DMS 273 treated with DMSO at 0.1 percent for 48 hours (cell line): ENCODE measurements around the gene SPON1.
"Not testable (repeated sequence)": the region's sequence is repeated elsewhere in the genome, so short reads cannot be mapped to it uniquely, and the experiment has no call there.

ENCODE experiments used
- DNase-seq: peaks from one replicate; lab custom pipeline; 2025; lab: John Stamatoyannopoulos, UW

SPON1 gene

DNA sequence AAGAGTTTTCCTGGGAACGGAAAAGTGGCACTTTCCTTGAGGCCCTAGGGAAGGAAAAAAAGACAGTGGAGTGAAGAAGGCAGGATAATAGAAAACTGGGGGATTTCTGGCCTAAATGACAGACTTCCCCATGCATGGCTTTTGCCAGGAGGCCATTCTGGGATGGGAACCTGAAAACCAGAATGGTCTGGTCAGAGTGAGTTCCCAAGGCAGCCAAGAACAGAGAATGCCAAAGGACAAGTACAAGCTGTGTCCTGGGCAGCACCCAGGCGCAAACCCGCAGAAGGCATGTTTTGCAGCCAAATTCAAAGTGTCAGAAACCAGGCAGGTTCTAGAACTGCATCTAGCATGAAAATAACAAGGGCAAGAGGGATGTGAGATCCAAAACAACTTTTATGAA, 162.4 kb downstream of the SPON1 start:
- DNase-seq: no peak

DNA sequence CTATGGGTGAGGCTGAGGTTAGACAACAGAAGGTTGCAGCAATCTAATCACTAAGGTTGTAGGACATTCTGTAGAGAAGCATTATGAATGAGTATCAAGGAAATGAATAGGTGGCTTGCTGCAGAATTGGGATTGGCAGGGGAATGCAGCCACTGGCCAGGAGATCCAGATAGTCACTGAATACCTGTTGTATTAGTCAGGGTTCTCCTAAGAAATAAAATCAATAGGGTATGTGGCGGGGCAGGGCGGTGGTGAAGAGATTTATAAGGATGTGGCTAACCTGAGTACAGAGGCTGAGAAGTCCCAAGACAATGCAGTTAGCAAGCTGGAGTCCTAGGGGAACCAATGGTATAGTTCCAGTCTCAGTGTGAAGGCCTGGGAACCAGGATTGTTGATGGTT, 163.0 kb downstream of the SPON1 start:
- no peak for DNase-seq

DNA sequence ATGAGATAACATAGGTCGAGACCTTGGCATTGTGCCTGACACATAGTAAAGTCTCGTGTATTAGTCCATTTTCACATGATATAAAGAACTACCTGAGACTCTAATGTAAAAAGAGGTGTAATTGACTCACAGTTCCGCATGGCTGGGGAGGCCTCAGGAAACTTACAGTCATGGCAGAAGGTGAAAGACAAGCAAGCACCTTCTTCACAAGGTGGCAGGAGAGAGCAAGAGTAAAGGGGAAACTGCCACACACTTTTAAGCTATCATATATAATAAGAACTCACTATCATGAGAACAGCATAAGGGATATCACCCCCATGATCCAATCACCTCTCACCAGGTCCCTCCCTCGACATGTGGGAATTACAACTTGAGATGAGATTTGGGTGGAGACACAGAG, 165.2 kb downstream of the SPON1 start:
- DNase-seq: no peak

DNA sequence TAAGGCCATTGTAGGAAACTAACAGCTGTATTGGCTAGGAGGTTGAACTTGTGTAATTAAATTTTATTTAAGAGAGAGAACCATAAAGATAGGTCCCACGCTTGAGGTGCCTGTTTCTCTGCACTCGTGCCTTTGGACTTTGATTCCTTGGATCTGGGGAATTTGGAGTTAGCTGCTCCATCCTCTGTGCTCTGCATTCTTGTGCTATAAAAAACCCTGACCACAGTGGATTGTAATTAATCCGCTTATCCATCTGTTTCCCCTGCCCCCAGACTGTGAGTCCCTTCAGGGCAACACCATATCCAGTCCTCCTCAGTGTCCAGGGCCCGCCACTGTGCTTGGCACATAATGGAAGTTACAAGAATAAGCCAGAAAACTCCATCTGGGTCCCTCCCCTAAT, 169.8 kb downstream of the SPON1 start:
- DNase-seq: no peak

DNA sequence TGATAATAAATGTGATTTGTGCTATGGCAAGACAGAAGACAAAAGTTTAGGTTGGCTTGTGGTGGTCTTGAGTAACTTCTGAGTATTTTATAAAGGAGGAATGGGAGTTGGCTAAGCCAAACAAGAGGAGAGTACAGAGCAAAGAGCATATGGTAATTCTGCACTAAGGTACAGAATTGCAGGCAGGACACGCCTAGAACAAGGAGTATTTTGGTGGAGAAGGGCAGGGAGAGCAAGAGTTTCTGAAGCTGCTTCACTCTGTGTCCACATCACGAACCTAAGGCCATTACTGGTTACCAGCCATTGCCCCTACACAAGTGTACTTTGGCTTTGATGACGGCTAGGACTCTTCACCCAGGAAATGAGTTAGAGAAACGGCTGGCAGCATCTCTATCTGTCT, 170.9 kb downstream of the SPON1 start:
- no peak for DNase-seq

DNA sequence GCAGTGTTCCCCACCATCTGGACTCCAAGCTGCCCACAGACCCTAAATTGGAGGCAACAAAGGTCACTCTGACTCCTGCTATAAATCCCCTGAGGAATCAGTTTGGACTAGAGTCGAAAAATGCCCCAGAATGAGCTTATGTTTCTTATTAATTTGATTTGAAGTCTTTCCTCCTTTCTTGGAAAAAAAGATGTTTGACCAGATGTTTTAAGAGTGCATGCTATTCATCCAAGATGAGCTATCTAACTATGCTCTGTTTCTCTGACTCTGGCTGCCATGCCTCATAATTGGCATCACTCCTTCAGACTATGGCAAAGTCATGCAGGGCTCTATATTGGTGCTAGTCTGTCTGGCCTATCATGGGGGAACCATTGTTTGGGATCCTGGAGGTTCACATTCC, 174.0 kb downstream of the SPON1 start:
- DNase-seq: no peak

DNA sequence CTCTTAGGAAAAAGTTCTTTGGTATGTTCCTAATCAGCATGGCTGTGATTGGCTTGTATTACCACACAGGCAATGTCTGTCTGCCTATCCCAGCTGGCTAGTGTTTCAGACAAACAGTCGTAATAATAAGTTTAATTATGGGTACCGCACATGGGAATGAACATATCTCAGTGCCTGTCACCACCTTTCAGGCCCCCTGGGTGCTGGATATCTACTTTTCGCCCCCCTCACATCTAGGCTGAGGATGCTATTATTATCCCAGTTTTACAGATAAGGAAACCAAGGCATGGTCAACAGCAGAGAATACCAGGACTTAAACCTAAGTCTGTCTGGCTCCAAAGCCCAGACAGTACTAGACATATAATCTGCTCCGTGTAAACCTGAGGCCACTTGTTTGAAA, 174.8 kb downstream of the SPON1 start:
- DNase-seq: no peak

DNA sequence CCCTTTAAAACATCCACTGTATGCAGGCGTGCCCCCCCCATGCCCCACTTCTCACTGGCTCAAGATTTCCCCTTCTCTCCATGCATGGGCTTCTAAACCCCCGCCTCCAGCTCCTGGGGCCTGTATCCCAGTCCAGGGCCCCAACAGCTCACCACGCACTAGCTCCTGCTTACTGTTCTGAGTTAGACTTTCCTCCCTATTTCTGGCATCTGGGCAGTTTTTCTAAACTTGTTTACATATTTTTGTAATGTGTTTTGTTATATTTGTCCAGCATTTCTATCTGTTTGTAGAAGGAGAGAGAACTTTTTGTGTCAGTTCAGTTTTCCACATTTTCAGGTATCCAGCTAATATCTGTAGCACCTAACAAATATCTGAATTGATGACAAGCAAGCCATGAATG, 178.5 kb downstream of the SPON1 start:
- DNase-seq: no peak

DNA sequence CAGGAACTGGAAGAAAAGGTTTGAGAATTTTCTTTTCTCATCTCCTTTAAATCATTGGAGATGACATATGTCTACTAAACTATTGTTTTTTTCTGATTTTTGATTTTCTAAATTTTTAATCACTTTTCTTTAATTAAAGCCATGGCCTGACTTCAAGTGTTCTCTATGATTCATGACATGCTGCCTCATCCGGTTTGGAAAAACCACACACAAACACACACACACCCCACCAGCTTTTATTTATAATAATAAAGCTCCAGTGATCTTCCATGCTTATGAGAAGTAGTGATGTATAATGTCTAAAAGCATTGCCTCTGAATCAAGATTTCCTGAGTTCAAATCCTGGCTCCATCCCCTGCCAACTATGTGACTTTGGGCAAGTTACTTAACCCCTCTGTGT, 179.2 kb downstream of the SPON1 start:
- no peak for DNase-seq

DNA sequence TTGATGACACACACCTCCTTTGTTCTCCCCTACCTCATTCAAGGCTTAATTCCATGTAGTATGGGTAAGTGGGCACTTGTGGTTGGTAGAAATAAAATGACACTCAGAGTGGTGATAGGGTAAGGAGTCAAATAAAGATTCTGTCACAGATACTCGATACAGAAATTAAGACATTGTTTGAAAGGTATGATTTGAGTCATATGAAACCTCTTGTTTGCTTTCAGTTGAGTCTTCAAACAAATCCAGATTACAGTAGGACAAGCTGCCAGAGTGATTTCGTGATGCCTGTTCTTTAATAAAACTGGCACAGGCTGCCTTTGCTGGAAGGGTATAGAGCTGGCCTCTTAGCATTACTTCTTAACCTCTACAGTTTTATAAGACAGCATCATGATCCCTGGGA, 182.4 kb downstream of the SPON1 start:
- DNase-seq: no peak

DNA sequence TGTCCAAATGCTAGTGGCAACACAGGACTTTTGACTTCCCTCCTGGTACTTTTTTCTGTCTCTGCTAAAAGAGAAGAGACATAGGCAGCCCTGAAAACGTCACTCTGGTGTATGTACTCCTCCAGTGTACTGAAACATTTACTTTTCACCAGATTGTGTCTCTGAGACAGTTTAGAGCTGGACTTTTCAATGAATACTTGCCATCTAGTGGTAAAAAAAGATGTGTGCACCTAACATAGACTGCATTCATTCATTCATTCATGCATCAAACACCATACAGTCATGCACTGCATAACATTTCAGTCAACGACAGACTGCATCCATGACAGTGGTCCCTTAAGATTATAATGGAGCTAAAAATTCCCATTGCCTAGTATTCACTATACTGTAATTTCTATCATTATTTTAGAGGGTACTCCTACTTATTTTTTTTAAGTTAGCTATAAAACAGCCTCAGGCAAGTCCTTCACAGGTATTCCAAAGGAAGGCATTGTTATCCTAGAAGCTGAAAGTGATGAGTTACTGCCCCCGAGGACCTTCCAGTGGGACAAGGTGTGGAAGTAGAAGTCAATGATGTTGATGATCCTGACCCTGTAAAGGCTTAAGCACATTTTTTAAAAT, 186.2 kb downstream of the SPON1 start:
- no peak for DNase-seq

DNA sequence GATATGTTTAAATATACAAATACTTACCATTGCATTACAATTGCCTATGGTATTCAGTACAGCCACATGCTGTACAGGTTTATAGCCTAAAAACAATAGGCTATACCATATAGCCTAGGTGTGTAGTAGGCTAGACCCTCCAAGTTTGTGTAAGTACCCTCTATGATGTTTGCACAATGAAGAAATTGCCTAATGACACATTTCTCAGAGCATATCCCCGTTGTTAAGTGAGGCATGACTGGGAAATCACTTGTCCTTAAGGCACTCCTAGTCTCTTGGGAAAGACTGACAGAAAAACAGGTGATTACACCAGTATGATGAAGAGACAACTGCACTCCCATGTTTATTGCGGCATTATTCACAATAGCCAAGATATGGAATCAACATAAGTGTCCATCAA, 187.2 kb downstream of the SPON1 start:
- no peak for DNase-seq

DNA sequence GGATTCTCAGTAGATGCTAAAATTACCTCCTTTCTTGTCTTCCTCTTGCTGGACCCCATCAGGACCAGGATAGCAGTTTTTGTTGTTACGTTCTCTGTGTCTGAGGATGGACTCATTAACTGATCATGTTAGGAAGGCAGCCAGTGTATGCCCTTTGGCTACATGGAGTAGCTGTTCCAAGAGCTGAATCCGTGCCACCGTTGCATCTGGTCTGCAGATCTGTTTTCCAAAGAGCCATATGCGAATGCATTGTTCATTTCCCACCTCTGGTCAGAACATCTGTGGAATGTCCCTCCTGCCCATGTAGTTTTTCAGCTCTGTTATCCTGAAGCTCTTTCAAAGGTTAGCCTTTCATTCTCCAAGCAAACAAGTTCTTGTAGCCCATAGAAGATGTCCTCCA, 188.4 kb downstream of the SPON1 start:
- DNase-seq: no peak

DNA sequence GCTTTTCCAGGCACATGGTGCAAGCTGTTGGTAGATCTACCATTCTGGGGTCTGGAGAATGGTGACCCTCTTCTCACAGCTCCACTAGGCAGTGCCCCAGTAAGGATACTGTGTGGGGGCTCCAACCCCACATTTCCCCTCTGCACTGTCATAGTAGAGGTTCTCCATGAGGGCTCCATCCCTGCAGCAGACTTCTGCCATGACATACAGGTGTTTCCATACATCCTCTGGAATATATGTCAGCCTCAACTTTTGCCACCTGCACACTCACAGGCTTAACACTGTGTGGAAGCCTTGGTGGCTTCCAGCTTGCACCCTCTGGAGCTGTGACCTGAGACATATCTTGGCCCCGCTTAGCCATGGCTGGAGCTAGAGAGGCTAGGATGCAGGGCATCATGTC, 191.6 kb downstream of the SPON1 start:
- DNase-seq: not testable (repeated sequence)

DNA sequence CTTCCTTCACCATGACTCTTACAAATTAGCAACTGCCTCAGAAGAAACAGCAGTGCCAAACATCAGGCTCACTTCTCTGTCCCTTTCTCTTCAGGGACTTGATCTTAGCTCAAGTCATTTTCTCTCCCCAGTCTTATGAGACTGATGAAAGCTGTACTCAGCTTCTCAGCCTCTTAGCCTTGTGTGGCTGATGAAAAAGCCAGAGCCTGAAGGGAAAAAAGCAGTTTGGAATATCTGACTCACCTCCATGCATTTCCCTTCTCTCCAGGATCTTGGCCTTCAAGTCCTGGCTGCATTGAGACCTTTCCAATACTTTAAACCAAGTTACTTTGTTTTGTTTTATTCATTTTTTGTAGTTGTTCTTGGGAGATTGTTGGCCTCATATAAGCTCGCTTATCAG, 195.9 kb downstream of the SPON1 start:
- DNase-seq: no peak

DNA sequence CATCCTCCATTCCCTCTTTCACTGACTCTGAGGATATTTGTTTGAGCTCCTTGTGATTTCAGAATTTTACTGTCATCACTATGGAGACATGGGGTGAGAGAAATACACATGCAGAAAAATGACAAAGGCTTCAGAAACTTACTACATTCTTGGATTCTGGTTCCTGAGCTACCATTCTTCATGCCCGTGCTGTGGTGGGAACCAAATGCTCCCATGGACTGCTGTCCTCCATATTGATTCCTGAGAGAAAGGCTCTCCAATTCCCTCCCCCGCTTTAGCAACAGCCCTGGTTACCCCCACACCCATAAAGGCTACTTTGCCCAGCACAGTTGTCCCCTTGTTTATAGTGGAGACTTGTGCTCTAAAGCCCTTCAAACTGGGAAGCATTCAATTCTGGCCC, 201.1 kb downstream of the SPON1 start:
- DNase-seq: no peak

DNA sequence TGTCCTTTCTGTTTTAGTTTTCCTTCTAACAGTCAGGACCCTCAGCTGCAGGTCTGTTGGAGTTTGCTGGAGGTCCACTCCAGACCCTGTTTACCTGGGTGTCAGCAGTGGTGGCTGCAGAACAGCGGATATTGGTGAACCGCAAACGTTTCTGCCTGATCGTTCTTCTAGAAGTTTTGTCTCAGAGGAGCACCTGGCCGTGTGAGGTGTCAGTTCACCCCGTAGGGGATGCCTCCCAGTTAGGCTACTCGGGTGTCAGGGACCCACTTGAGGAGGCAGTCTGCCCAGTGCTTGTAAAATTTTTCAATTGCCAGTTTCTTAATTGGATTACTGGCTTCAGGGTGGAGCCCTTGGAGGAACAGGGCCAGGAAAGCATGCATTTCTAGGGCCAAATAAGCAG, 211.2 kb downstream of the SPON1 start:
- not testable (repeated sequence) for DNase-seq

DNA sequence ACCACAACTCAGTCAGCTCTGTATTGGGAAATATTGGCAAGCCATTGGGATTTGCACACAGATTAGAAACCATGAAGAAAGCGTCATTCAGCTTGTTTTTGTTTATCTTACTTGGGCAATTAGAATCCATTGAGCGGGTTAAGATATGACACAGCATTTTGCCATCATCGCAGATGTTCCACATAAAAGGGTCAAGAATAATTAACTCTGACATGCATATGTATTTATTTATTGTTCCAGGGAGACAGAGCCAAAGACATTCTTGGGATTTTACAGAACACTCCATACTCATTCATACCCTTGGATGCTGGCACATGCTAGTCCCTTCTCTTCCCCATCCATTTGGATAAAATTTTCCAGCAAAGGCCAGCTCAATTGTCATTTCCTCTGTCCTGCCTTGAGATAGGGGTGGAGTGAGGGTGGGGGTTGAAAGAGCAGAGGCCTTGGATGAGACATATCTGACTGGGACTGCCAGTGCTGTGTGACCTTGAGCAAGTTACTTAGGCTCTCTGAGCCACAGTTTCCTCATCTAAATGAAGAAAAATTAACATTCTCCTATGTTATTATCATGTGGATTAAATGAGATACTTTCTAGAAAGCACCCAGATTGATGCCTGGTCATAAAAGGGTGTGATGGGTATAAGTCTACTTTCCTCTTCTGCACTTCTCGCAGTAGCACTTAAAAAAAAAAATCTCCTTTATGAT, 216.7 kb downstream of the SPON1 start:
- no peak for DNase-seq

DNA sequence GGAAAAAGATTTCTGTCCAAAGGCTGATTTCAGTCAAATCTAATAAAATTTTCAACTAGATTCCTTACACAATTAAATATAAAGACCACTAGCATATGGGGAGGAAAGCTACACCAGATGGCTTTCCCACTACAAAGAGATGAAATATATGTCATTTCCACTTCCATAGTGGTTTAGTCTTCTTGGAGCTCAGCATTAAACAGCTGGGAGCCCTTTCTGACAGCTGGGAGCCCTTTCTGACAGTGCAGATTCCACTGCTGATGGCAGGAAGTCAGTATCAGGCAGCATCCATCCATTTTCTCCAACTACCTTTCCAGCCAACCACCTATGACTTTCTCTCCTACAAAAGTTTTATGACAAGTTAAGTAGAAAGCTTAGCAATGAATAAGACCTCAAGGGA, 218.6 kb downstream of the SPON1 start:
- no peak for DNase-seq

DNA sequence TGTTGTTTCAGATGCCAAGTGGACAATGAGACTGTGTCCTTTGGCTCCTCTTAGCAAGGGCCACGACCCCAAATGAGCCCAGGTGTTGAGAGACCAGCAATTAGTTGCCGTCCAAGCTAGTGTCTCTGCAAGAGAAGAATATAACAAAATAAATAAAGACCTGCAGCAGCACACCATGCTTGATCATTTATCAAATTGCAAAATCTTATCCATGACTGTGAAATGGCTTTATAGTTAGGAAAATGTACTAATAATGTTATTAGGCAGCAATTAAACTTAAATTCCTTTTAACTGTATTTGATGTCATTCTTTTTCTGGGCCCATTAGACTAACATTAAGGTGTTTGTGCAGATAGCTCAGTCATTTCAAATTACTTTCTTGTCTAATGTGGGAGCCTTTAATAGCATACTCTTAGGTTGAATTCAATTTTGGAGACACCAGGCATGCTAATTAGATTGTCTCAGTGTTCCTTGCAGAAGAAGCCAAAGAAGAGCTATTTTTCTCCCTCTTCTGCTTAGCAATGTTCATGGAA, 220.4 kb downstream of the SPON1 start:
- DNase-seq: no peak

DNA sequence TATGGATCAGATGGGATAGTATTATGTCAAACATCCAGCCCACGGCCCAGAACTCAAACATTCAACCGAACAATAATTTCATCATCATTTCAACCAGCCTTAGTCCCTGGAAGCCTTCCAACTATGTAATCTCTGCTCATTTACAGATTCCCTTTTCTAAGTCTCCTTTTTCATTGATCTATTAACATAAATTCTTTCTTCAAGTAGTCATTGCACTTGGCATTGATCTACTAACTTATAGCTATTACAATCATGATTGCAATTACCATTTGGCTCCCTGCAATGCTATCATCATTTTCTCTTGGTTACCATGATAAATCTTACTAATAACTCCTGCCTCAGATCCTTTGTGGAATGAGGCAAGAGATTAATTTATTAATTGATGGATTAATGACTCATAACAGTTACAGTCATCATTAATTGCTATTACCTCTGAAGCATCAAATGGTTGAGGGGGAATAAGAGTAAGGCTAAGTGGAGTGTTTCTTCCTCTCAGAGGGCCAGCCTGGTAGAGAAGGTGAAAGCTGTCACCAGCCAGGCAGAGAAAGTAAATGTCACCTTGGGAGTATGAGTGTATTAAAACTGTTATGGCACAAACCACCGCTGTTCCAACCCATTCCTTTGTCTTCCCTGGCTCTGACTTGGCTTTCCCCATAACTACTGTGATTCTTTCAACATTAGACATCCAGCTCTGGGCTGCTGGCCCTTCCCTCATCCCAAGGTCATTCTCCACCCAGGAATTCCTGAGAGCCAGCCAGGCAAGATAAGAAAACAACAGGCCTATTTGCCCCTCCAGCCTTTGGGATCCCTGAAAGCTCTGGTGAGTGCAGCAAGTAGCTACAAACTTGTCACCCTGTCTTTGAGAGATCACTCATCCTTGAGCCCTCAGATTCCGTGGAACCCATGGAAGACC, 221.8 kb downstream of the SPON1 start:
- no peak for DNase-seq

DNA sequence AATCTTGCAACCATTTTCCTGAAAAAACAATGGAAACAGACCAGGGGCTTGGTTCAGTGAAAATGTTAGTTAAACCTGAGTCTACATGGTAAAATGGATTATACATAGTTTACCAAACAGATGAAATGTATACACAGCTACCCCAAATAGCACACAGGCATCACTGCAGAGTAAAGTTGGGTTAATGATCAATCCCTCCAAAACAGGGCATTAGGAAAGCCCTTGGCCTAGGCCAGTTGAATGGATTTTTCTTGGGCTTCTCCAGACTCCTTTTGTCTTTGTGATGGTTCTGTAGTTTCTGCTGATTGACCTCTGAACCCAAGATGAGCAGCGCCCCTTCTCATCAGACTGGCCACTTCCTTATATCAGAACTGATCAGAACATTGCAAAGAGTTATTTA, 222.9 kb downstream of the SPON1 start:
- no peak for DNase-seq
